ENCODE data around the gene KAT6B.

DNA sequence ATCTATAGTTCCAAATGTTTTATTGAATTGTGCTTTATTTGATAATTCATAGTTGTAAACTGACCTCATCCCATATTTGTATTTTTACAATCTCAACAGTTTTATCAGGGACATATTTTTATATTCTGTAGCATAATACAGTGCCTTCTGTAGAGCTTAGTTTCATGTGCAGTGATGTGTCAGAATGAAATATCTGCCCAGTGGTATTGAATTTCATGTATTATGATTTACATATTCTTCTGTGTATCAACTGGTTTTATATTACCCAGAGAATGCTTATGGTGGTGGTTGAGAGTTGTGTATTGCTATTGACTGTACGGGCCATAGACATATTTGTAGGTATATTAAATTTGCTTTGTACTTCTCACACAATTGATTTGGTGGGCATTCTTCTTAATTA is 89.9 kb downstream of the KAT6B start:
- TF ChIP-seq, protein P1, sequence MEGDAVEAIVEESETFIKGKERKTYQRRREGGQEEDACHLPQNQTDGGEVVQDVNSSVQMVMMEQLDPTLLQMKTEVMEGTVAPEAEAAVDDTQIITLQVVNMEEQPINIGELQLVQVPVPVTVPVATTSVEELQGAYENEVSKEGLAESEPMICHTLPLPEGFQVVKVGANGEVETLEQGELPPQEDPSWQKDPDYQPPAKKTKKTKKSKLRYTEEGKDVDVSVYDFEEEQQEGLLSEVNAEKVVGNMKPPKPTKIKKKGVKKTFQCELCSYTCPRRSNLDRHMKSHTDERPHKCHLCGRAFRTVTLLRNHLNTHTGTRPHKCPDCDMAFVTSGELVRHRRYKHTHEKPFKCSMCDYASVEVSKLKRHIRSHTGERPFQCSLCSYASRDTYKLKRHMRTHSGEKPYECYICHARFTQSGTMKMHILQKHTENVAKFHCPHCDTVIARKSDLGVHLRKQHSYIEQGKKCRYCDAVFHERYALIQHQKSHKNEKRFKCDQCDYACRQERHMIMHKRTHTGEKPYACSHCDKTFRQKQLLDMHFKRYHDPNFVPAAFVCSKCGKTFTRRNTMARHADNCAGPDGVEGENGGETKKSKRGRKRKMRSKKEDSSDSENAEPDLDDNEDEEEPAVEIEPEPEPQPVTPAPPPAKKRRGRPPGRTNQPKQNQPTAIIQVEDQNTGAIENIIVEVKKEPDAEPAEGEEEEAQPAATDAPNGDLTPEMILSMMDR (IDR thresholded peaks at IDR 0.05): no peak
- TF ChIP-seq POLR2A (IDR thresholded peaks at IDR 0.05): no peak

Data from vagina (tissue), 2 donors.